ENCODE results near the gene TOB1.
A peak's percentile ranks its signal among the peaks of the same experiment; 100 is the strongest.
"Not testable (repeated sequence)": the region's sequence is repeated elsewhere in the genome, so short reads cannot be mapped to it uniquely, and the experiment has no call there.

TOB1 gene

DNA sequence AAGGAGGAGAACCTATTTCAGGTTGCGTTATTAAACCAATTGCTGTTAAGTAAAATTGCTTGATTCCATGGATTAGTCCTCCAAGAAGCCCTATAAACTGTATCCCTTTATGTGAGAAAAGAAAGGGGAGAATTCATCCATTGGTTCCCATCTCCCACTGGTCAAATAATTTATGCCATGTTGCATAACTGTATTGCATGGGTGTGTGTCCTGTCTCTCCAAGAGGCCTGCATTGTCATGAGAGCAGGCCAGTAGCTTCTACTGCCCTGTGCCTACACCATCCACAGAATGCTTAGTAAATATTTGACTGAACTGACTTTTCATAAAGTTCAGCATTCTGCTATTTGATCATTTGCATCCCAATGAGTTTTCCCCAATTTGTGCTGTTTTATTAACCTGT is 11.7 kb upstream of the TOB1 start:
- Histone ChIP-seq H3K9me3 (ENCODE audit: control insufficient read depth, insufficient read depth, low read depth, low read length) (0 out of 2 replicates have a peak, but pooled peaks cover 4% of the 10 kb centered on the region), H3K4me1 (ENCODE audit: control insufficient read depth, insufficient read depth, low read length) (no peaks in the 10 kb centered on the region), H3K27me3 (ENCODE audit: control insufficient read depth, insufficient read depth, low read length) (no peaks in the 10 kb centered on the region), H3K27ac (ENCODE audit: low read depth, low read length) (no peak overlapping the region), H3K9ac (ENCODE audit: low read length) (no peak overlapping the region), H3K4me3 (ENCODE audit: low read depth, low read length) (no peak overlapping the region), H3K36me3 (ENCODE audit: control insufficient read depth, insufficient read depth, low read length) (no peaks in the 10 kb centered on the region)

DNA sequence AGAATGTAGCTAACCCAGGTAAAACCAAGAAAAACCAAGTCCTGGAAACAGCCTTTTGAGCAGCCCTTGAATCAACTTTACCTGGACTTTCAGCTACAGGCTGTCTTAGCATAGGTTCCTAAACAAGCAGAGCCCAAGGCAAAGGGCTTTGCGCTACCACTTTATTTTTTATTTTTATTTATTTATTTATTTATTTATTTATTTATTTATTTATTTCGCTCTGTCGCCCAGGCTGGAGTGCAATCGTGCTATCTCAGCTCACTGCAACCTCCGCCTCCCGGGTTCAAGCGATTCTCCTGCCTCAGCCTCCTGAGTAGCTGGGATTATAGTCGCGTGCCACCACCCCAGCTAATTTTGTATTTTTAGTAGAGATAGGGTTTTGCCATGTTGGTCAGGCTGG is 10.9 kb upstream of the TOB1 start:
- H3K9ac ChIP-seq (ENCODE audit: low read length); H3K27ac ChIP-seq (ENCODE audit: low read depth, low read length); H3K4me1 ChIP-seq (ENCODE audit: control insufficient read depth, insufficient read depth, low read length); H3K4me3 ChIP-seq (ENCODE audit: low read depth, low read length); H3K36me3 ChIP-seq (ENCODE audit: control insufficient read depth, insufficient read depth, low read length); H3K9me3 ChIP-seq (ENCODE audit: control insufficient read depth, insufficient read depth, low read depth, low read length); H3K27me3 ChIP-seq (ENCODE audit: control insufficient read depth, insufficient read depth, low read length): not testable (repeated sequence)

DNA sequence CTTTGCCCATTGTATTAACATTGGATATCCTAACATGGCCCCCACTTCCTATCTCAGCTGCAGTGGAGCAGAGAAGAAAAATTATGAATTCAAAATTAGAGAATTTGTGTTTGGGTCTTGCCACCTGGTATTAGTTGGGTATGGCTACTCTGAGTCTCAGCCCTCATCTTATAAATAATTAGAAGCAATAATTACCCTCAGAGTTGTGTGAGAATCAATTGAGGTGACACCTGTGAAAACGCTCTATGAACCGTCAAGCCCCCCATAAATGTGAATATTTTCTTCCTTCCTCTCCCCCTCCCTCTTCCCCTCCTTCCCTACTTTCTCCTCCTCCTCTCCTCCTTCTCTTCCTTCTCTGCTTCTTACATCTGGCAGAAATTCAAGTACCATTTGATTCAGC is 8.9 kb upstream of the TOB1 start:
- Histone ChIP-seq H3K4me1 (ENCODE audit: control insufficient read depth, insufficient read depth, low read length) (no peaks in the 10 kb centered on the region), H3K9ac (ENCODE audit: low read length) (no peak overlapping the region), H3K4me3 (ENCODE audit: low read depth, low read length) (no peak overlapping the region), H3K27me3 (ENCODE audit: control insufficient read depth, insufficient read depth, low read length) (no peaks in the 10 kb centered on the region), H3K36me3 (ENCODE audit: control insufficient read depth, insufficient read depth, low read length) (no peaks in the 10 kb centered on the region), H3K9me3 (ENCODE audit: control insufficient read depth, insufficient read depth, low read depth, low read length) (0 out of 2 replicates have a peak, but pooled peaks cover 2% of the 10 kb centered on the region), H3K27ac (ENCODE audit: low read depth, low read length) (no peak overlapping the region)

DNA sequence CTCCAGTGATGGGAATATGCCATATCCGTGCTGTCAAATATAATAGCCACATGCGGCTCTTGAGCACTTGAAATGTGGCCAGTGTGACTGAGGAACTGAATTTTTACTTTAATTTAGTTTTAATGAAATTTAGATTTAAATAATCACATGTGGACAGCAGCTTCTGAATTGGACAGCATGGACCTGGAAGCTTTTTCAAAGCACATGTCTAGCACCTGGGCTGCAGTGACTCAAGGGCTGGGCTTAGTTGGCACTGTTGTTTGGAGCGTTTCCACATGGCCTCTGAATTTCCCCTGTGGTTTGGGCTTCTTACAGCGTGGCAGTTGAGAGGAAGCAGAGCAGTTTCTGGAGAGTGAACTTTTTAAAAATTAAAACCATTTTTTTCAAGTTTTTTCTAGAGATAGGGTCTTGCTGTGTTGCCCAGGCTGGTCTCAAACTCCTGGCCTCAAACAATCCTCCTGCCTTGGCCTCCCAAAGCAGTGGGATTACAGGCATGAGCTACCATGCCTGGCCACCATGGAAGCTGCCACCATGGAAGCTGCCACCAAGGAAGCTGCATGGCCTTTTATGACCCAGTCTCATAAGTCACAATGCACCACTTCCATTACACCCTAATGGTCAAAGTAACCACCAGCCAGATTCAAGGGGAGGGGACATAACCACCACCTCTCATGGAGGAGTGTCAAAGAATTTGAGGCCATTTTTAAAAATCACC is 6.7 kb upstream of the TOB1 start:
- Histone ChIP-seq H3K27ac (ENCODE audit: low read depth, low read length) (no peak overlapping the region), H3K4me3 (ENCODE audit: low read depth, low read length) (no peak overlapping the region), H3K36me3 (ENCODE audit: control insufficient read depth, insufficient read depth, low read length) (no peaks in the 10 kb centered on the region), H3K9ac (ENCODE audit: low read length) (no peak overlapping the region), H3K4me1 (ENCODE audit: control insufficient read depth, insufficient read depth, low read length) (0 out of 2 replicates have a peak, but pooled peaks cover 4% of the 10 kb centered on the region), H3K9me3 (ENCODE audit: control insufficient read depth, insufficient read depth, low read depth, low read length) (no peaks in the 10 kb centered on the region), H3K27me3 (ENCODE audit: control insufficient read depth, insufficient read depth, low read length) (no peaks in the 10 kb centered on the region)

DNA sequence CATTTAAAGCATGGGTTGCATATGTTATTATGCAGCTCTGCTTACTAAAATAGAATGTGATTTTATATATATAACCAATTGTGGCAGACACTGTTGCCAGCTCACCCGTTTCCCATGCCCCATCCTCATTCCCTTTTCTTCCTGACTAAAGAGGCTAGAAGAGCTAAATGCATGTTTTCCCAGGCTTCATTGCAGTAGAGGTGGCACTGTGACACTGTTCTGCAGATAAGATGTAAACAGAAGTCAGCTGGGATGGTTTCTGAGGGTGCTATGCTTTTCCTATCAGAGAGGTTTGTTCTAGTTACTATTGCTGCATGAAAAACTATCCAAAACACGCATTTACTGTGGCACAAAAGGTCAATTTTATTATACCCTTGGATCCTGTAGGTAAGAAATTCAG is 5.7 kb upstream of the TOB1 start:
- Histone ChIP-seq H3K27me3 (ENCODE audit: control insufficient read depth, insufficient read depth, low read length) (no peaks in the 10 kb centered on the region), H3K9me3 (ENCODE audit: control insufficient read depth, insufficient read depth, low read depth, low read length) (no peaks in the 10 kb centered on the region), H3K9ac (ENCODE audit: low read length) (no peak overlapping the region), H3K4me1 (ENCODE audit: control insufficient read depth, insufficient read depth, low read length) (0 out of 2 replicates have a peak, but pooled peaks cover 4% of the 10 kb centered on the region), H3K27ac (ENCODE audit: low read depth, low read length) (no peak overlapping the region), H3K4me3 (ENCODE audit: low read depth, low read length) (no peak overlapping the region), H3K36me3 (ENCODE audit: control insufficient read depth, insufficient read depth, low read length) (no peaks in the 10 kb centered on the region)

DNA sequence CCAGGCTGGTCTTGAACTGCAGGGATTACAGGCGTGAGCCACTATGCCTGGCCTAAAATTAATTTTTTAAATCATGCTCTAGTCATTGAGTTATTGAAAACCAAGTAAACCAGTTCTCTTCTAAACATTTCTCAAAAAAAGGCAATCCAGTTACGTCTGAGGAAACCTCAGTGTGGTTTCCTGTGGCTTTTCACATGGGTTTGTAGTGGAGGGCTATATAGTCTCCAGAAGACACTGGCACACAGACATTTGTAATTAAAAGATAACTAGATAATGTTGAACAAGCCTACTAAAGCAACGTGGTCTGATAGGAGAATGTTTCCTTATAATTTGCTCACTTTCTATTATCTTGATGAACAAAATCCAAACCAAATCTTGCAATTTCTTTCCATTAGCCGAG is 5.2 kb upstream of the TOB1 start:
- no peaks in the 10 kb centered on the region for H3K27me3 ChIP-seq (ENCODE audit: control insufficient read depth, insufficient read depth, low read length)
- H3K4me1 ChIP-seq (ENCODE audit: control insufficient read depth, insufficient read depth, low read length): 0 out of 2 replicates have a peak, but pooled peaks cover 4% of the 10 kb centered on the region
- H3K36me3 ChIP-seq (ENCODE audit: control insufficient read depth, insufficient read depth, low read length): no peaks in the 10 kb centered on the region
- no peak overlapping the region for H3K9ac ChIP-seq (ENCODE audit: low read length)
- H3K9me3 ChIP-seq (ENCODE audit: control insufficient read depth, insufficient read depth, low read depth, low read length): no peaks in the 10 kb centered on the region
- no peak overlapping the region for H3K4me3 ChIP-seq (ENCODE audit: low read depth, low read length)
- no peak overlapping the region for H3K27ac ChIP-seq (ENCODE audit: low read depth, low read length)

DNA sequence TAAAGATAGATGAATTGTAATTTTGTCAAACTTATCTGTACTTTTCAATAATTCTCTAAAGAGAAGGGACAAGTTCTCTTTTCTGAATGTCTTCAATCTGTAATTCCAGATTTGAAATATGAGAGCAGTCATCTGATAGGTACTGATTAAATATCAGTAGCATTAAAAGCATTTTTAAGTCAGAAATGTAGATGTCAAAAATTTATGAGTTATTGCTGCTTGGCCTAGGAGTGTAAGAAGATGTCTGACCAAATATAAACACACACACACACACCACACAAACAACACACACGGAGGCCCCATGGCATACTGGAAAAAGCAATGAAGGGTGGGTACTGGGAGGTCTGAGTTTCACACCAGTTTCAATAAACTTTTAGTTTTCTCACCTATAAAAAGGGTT is 2.4 kb upstream of the TOB1 start:
- Histone ChIP-seq H3K36me3 (ENCODE audit: control insufficient read depth, insufficient read depth, low read length) (peaks cover 2% of the 10 kb centered on the region), H3K9ac (ENCODE audit: low read length) (no peak overlapping the region), H3K4me1 (ENCODE audit: control insufficient read depth, insufficient read depth, low read length) (0 out of 2 replicates have a peak, but pooled peaks cover 7% of the 10 kb centered on the region), H3K27ac (ENCODE audit: low read depth, low read length) (no peak overlapping the region), H3K27me3 (ENCODE audit: control insufficient read depth, insufficient read depth, low read length) (no peaks in the 10 kb centered on the region), H3K9me3 (ENCODE audit: control insufficient read depth, insufficient read depth, low read depth, low read length) (no peaks in the 10 kb centered on the region), H3K4me3 (ENCODE audit: low read depth, low read length) (peak overlapping the region; percentile 85)

DNA sequence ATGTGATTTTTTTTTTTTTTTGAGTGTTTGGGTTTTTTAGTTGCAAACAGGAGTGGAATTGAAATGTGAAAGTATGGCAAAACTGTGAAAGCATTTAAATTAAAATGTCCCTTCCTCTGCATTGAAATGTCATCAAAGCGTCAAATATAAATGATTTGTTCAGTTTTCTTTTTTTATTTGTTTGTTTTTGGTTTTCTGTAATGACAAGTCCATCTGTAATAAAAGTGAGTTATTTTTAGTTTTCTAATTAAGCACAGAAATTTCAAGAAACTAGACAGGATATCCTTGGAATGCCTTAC is 1.9 kb upstream of the TOB1 start:
- peak overlapping the region; percentile 71 for H3K9ac ChIP-seq (ENCODE audit: low read length)
- H3K27me3 ChIP-seq (ENCODE audit: control insufficient read depth, insufficient read depth, low read length): no peaks in the 10 kb centered on the region
- 0 out of 2 replicates have a peak, but pooled peaks cover 7% of the 10 kb centered on the region for H3K4me1 ChIP-seq (ENCODE audit: control insufficient read depth, insufficient read depth, low read length)
- no peak overlapping the region for H3K27ac ChIP-seq (ENCODE audit: low read depth, low read length)
- H3K4me3 ChIP-seq (ENCODE audit: low read depth, low read length): peak overlapping the region; percentile 85
- no peaks in the 10 kb centered on the region for H3K9me3 ChIP-seq (ENCODE audit: control insufficient read depth, insufficient read depth, low read depth, low read length)
- H3K36me3 ChIP-seq (ENCODE audit: control insufficient read depth, insufficient read depth, low read length): peaks cover 7% of the 10 kb centered on the region

DNA sequence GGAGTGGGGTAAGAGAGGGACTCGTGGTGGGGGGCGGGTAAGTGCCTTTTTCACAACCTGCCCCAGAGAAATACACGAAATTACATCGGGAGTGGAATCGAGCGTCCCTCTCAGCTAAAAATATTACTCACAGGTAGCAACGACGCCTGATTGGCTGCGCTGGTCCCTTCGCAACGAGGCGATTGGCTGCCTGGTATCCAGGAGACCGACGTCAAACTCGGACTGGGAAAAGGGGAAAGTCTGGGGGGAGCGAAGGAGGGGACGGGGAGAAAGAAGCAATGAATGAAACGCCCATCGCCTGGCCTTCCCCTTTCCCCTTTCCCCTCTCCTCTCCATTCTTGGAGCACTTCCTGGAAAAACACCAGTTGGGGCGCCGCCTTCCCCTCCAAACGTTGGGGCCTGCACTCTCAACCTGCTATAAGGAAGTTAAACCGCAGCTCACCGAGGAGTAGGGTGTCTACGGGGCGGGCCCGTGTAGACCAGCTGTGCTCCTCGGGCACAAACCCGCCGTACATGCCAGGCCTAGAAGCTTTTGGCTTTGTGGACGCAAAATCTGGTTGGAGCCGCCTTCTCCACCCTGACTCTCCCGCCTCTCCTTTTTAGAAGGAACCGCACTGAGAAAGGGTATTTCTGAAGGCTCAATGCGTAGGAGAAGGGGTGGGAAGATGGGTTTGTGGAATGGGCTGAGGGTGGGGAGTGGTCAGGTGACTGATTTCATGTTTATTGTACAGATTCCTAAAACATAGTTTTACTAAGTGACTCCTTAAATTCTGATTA is 1.4 kb upstream of the TOB1 start:
- Histone ChIP-seq H3K4me1 (ENCODE audit: control insufficient read depth, insufficient read depth, low read length) (0 out of 2 replicates have a peak, but pooled peaks cover 7% of the 10 kb centered on the region), H3K9ac (ENCODE audit: low read length) (peak overlapping the region; percentile 80), H3K27me3 (ENCODE audit: control insufficient read depth, insufficient read depth, low read length) (no peaks in the 10 kb centered on the region), H3K4me3 (ENCODE audit: low read depth, low read length) (peak overlapping the region; percentile 85), H3K27ac (ENCODE audit: low read depth, low read length) (peak overlapping the region; percentile 56), H3K9me3 (ENCODE audit: control insufficient read depth, insufficient read depth, low read depth, low read length) (no peaks in the 10 kb centered on the region), H3K36me3 (ENCODE audit: control insufficient read depth, insufficient read depth, low read length) (peaks cover 11% of the 10 kb centered on the region)

DNA sequence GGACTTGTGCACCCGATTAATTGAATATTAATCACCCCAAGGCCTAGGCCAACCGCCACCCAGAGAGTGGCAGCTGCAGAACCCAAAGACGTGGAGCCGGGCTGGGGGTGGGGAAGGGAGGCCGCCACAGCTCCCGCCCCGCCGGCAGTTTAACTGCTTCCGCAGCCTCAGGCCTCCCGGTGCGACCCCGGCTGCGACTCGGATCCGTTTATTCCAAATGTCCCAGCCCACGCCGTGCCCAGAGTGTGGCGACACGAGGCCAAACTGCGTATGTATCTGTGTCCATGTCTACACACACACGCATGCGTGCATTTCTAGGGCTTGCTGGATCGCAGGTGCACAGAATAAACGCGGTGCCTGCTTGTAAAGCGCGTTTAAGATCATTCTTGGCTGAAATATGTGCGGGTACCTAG is 802 bp upstream of the TOB1 start:
- Histone ChIP-seq H3K27me3 (ENCODE audit: control insufficient read depth, insufficient read depth, low read length) (no peaks in the 10 kb centered on the region), H3K9me3 (ENCODE audit: control insufficient read depth, insufficient read depth, low read depth, low read length) (no peaks in the 10 kb centered on the region), H3K36me3 (ENCODE audit: control insufficient read depth, insufficient read depth, low read length) (peaks cover 14% of the 10 kb centered on the region), H3K4me1 (ENCODE audit: control insufficient read depth, insufficient read depth, low read length) (0 out of 2 replicates have a peak, but pooled peaks cover 7% of the 10 kb centered on the region), H3K9ac (ENCODE audit: low read length) (peak overlapping the region; percentile 80), H3K27ac (ENCODE audit: low read depth, low read length) (peak overlapping the region; percentile 56), H3K4me3 (ENCODE audit: low read depth, low read length) (peak overlapping the region; percentile 85)

DNA sequence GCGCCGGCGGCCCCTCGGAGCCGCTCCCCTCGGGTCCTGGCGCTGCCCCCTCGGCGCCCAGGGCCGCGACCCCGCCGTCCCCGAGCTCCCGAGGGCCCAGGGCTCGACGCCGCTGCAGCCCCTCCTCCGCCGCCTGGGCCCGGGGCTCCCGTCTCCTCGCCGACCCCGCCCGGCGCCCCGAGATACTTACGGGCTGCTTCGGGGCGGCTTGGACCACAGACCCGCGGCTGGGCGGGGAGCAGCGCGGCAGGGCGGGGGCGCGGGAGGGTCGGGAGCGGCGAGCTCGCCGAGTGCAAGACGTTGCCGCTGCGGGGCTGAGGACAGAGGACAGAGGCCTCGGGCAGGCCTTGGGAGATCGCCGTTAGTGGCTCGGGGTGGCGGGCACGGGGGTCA is 290 bp downstream of the TOB1 start:
- 0 out of 2 replicates have a peak, but pooled peaks cover 7% of the 10 kb centered on the region for H3K4me1 ChIP-seq (ENCODE audit: control insufficient read depth, insufficient read depth, low read length)
- no peaks in the 10 kb centered on the region for H3K27me3 ChIP-seq (ENCODE audit: control insufficient read depth, insufficient read depth, low read length)
- H3K9ac ChIP-seq (ENCODE audit: low read length): peak overlapping the region; percentile 88
- no peaks in the 10 kb centered on the region for H3K9me3 ChIP-seq (ENCODE audit: control insufficient read depth, insufficient read depth, low read depth, low read length)
- peaks cover 18% of the 10 kb centered on the region for H3K36me3 ChIP-seq (ENCODE audit: control insufficient read depth, insufficient read depth, low read length)
- H3K4me3 ChIP-seq (ENCODE audit: low read depth, low read length): peak overlapping the region; percentile 85
- peak overlapping the region; percentile 54; the same call in 1 of the 2 replicates for H3K27ac ChIP-seq (ENCODE audit: low read depth, low read length)

Data from HUES6 (cell line).